Mononuclear cell (primary cell): ENCODE results near the gene FAM107B. TPM values are rescaled to one million over a fixed set of nuclear protein-coding genes. Genes with fewer than 3 reads are reported as not detected.

Experiments used
- H3K27me3 ChIP-seq: 2 replicates; pipeline ENCODE4 v1.6.0; 2011; ENCODE audit warnings: low read length, control low read depth; ENCODE audit not compliant: insufficient read depth
- H3K4me1 ChIP-seq: 2 replicates; pipeline ENCODE4 v1.5.1; 2011; ENCODE audit warnings: mild to moderate bottlenecking, low read length, control low read depth; ENCODE audit not compliant: insufficient read depth
- H3K4me3 ChIP-seq: 2 replicates; pipeline ENCODE4 v1.5.1; 2011; ENCODE audit warnings: mild to moderate bottlenecking, low read length, moderate library complexity
- H3K9me3 ChIP-seq: 2 replicates; pipeline ENCODE4 v1.5.1; 2011; ENCODE audit warnings: low read depth, mild to moderate bottlenecking, control low read depth, low read length
- total RNA-seq: library from RNA; depleted of rRNA; stranded (reverse); fragments of >200 nt; gene quantifications from one replicate; pipeline ENCODE4 v1.2.3, GENCODE V29; 2012

Gene FAM107B
- total RNA-seq, 1 donor = 267 TPM

GRCh38 chr10:14548474-14548873 is 226.2 kb downstream of the FAM107B start:
- Histone ChIP-seq H3K4me1 (peaks cover 83% of the 10 kb centered on the region), H3K9me3 (no peaks in the 10 kb centered on the region), H3K27me3 (no peaks in the 10 kb centered on the region), H3K4me3 (no peak overlapping the region)

- no peaks in the 10 kb centered on the region for H3K27me3 ChIP-seq
- H3K9me3 ChIP-seq = no peaks in the 10 kb centered on the region
- no peak overlapping the region for H3K4me3 ChIP-seq
- peaks cover 83% of the 10 kb centered on the region for H3K4me1 ChIP-seq
Observed at GRCh38 chr10:14547816-14548215, 226.9 kb downstream of the FAM107B start.

- Histone ChIP-seq H3K9me3 (no peaks in the 10 kb centered on the region), H3K27me3 (no peaks in the 10 kb centered on the region), H3K4me3 (no peak overlapping the region), H3K4me1 (peaks cover 76% of the 10 kb centered on the region)
Observed at GRCh38 chr10:14545827-14546226, 228.9 kb downstream of the FAM107B start.

- no peak overlapping the region for H3K4me3 ChIP-seq
- no peaks in the 10 kb centered on the region for H3K9me3 ChIP-seq
- no peaks in the 10 kb centered on the region for H3K27me3 ChIP-seq
- H3K4me1 ChIP-seq = peaks cover 70% of the 10 kb centered on the region
Observed at GRCh38 chr10:14543904-14544210, 230.8 kb downstream of the FAM107B start.

- no peak overlapping the region for H3K4me3 ChIP-seq
- H3K9me3 ChIP-seq = no peaks in the 10 kb centered on the region
- no peaks in the 10 kb centered on the region for H3K27me3 ChIP-seq
- peaks cover 64% of the 10 kb centered on the region for H3K4me1 ChIP-seq
Observed at GRCh38 chr10:14543046-14543903, 231.4 kb downstream of the FAM107B start.

- no peaks in the 10 kb centered on the region for H3K9me3 ChIP-seq
- H3K4me3 ChIP-seq = no peak overlapping the region
- peaks cover 60% of the 10 kb centered on the region for H3K4me1 ChIP-seq
- no peaks in the 10 kb centered on the region for H3K27me3 ChIP-seq
Observed at GRCh38 chr10:14541379-14541778, 233.3 kb downstream of the FAM107B start.

- peaks cover 53% of the 10 kb centered on the region for H3K4me1 ChIP-seq
- no peaks in the 10 kb centered on the region for H3K9me3 ChIP-seq
- no peaks in the 10 kb centered on the region for H3K27me3 ChIP-seq
- no peak overlapping the region for H3K4me3 ChIP-seq
Observed at GRCh38 chr10:14540611-14541010, 234.1 kb downstream of the FAM107B start.

GRCh38 chr10:14540062-14540461 is 234.6 kb downstream of the FAM107B start:
- Histone ChIP-seq H3K4me3 (no peak overlapping the region), H3K4me1 (peaks cover 47% of the 10 kb centered on the region), H3K9me3 (no peaks in the 10 kb centered on the region), H3K27me3 (no peaks in the 10 kb centered on the region)

GRCh38 chr10:14539176-14539575 is 235.5 kb downstream of the FAM107B start:
- Histone ChIP-seq H3K9me3 (no peaks in the 10 kb centered on the region), H3K4me3 (no peak overlapping the region), H3K4me1 (peaks cover 43% of the 10 kb centered on the region), H3K27me3 (no peaks in the 10 kb centered on the region)

- Histone ChIP-seq H3K9me3 (no peaks in the 10 kb centered on the region), H3K4me3 (no peak overlapping the region), H3K4me1 (peaks cover 25% of the 10 kb centered on the region), H3K27me3 (no peaks in the 10 kb centered on the region)
Observed at GRCh38 chr10:14536241-14537213, 238.2 kb downstream of the FAM107B start.

GRCh38 chr10:14535457-14536130 is 239.1 kb downstream of the FAM107B start:
- H3K4me1 ChIP-seq = peaks cover 23% of the 10 kb centered on the region
- H3K4me3 ChIP-seq = no peak overlapping the region
- no peaks in the 10 kb centered on the region for H3K27me3 ChIP-seq
- H3K9me3 ChIP-seq = no peaks in the 10 kb centered on the region

- H3K9me3 ChIP-seq = no peaks in the 10 kb centered on the region
- H3K27me3 ChIP-seq = no peaks in the 10 kb centered on the region
- peaks cover 20% of the 10 kb centered on the region for H3K4me1 ChIP-seq
- no peak overlapping the region for H3K4me3 ChIP-seq
Observed at GRCh38 chr10:14534152-14534551, 240.5 kb downstream of the FAM107B start.

- peaks cover 20% of the 10 kb centered on the region for H3K4me1 ChIP-seq
- H3K27me3 ChIP-seq = no peaks in the 10 kb centered on the region
- H3K9me3 ChIP-seq = no peaks in the 10 kb centered on the region
- no peak overlapping the region for H3K4me3 ChIP-seq
Observed at GRCh38 chr10:14533295-14533694, 241.4 kb downstream of the FAM107B start.

- peaks cover 20% of the 10 kb centered on the region for H3K4me1 ChIP-seq
- H3K4me3 ChIP-seq = no peak overlapping the region
- H3K9me3 ChIP-seq = no peaks in the 10 kb centered on the region
- H3K27me3 ChIP-seq = no peaks in the 10 kb centered on the region
Observed at GRCh38 chr10:14532473-14533251, 242.0 kb downstream of the FAM107B start.
